MM.1S (cell line): ENCODE measurements around the gene FAM167B.

Source experiments
- CTCF ChIP-seq: fragments of 300-600 bp; sonication (generic); IDR thresholded peaks from 2 replicates; pipeline ENCODE4 v1.5.1; 2016; ENCODE audit warnings: antibody characterized with exemption, low read length, mixed read lengths
- EZH2 ChIP-seq: fragments of 300-600 bp; sonication (generic); optimal IDR thresholded peaks from 2 replicates; pipeline ENCODE3; 2017; ENCODE audit warnings: low read depth, mild to moderate bottlenecking, antibody characterized with exemption, low read length, mixed read lengths
- EZH2phosphoT487 ChIP-seq: fragments of 300-600 bp; sonication (generic); IDR thresholded peaks from 2 replicates; pipeline ENCODE4 v1.6.1; 2018; ENCODE audit warnings: antibody characterized with exemption, low read length

- TF ChIP-seq CTCF (no peak), EZH2 (no peak), EZH2phosphoT487 (no peak)
Observed at GRCh38 chr1:32289256-32289655, 42.2 kb downstream of the FAM167B start.
